OCI-LY1 (cell line): ENCODE data around the gene PPIG.
"Not testable (repeated sequence)": the region's sequence is repeated elsewhere in the genome, so short reads cannot be mapped to it uniquely, and the experiment has no call there.

ENCODE experiments used
- EZH2 ChIP-seq: fragments of 200-600 bp; sonication (generic), shearing (Covaris generic); IDR thresholded peaks from 2 replicates; pipeline ENCODE4 v1.8.0; 2017; ENCODE audit warnings: borderline replicate concordance, mixed run types, mild to moderate bottlenecking, antibody characterized with exemption, low read length, moderate library complexity, mixed read lengths
- TF ChIP-seq, protein P1 (sequence below): fragments of 200-600 bp; sonication (generic), shearing (Covaris generic); IDR thresholded peaks from 2 replicates; pipeline ENCODE4 v1.5.1; 2017; ENCODE audit warnings: mild to moderate bottlenecking, antibody characterized with exemption, low read length, moderate library complexity, mixed read lengths

DNA sequence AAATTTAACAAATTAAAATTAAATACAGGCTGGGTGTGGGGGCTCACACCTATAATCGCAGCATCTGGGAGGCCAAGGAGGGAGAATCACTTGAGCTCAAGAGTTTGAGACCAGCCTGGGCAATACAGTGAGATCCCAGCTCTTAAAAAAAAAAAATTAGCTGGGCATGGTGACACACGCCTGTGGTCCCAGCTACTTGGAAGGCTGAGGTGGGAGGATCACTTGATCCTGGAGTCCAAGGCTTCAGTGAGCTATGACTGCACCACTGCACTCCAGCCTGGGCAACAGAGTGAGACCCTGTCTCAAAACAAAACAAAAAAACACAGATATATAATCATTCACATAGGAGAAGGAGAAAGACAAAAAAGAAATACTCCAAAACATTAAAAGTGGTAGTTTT is 44.7 kb upstream of the PPIG start:
- TF ChIP-seq, protein P1, sequence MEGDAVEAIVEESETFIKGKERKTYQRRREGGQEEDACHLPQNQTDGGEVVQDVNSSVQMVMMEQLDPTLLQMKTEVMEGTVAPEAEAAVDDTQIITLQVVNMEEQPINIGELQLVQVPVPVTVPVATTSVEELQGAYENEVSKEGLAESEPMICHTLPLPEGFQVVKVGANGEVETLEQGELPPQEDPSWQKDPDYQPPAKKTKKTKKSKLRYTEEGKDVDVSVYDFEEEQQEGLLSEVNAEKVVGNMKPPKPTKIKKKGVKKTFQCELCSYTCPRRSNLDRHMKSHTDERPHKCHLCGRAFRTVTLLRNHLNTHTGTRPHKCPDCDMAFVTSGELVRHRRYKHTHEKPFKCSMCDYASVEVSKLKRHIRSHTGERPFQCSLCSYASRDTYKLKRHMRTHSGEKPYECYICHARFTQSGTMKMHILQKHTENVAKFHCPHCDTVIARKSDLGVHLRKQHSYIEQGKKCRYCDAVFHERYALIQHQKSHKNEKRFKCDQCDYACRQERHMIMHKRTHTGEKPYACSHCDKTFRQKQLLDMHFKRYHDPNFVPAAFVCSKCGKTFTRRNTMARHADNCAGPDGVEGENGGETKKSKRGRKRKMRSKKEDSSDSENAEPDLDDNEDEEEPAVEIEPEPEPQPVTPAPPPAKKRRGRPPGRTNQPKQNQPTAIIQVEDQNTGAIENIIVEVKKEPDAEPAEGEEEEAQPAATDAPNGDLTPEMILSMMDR, result not testable (repeated sequence)
- not testable (repeated sequence) for TF ChIP-seq EZH2
